ENCODE measurements around the gene MARCHF6.
A peak's percentile ranks its signal among the peaks of the same experiment; 100 is the strongest.

The MARCHF6 gene

GRCh38 chr5:10339958-10340357 is 13.5 kb upstream of the MARCHF6 start:
- TF ChIP-seq SIN3A (IDR thresholded peaks at IDR 0.05; ENCODE audit: borderline replicate concordance, insufficient read depth, low read length) (no peak), POLR2AphosphoS5 (IDR thresholded peaks at IDR 0.05; ENCODE audit: low read depth, low read length) (no peak)

GRCh38 chr5:10343486-10343885 is 10.0 kb upstream of the MARCHF6 start:
- TF ChIP-seq TAF1 (IDR thresholded peaks at IDR 0.05; ENCODE audit: borderline replicate concordance, insufficient read depth, low read length), result no peak
- TF ChIP-seq REST (IDR thresholded peaks at IDR 0.05; ENCODE audit: insufficient read depth in 1 of 2, low read depth in 2 of 2, low read length in 2 of 2), result no peak
- no peak for TF ChIP-seq FOXP2 (optimal IDR thresholded peaks at IDR 0.05; ENCODE audit: borderline replicate concordance, extremely low read depth, extremely low read length, insufficient read depth)
- TF ChIP-seq SIN3A (IDR thresholded peaks at IDR 0.05; ENCODE audit: borderline replicate concordance, insufficient read depth, low read length), result no peak
- no peak for TF ChIP-seq POLR2AphosphoS5 (IDR thresholded peaks at IDR 0.05; ENCODE audit: low read depth, low read length)

- no peak for TF ChIP-seq TAF1 (IDR thresholded peaks at IDR 0.05; ENCODE audit: borderline replicate concordance, insufficient read depth, low read length)
- TF ChIP-seq REST (IDR thresholded peaks at IDR 0.05; ENCODE audit: insufficient read depth in 1 of 2, low read depth in 2 of 2, low read length in 2 of 2), result no peak
- no peak for TF ChIP-seq FOXP2 (optimal IDR thresholded peaks at IDR 0.05; ENCODE audit: borderline replicate concordance, extremely low read depth, extremely low read length, insufficient read depth)
- no peak for TF ChIP-seq POLR2AphosphoS5 (IDR thresholded peaks at IDR 0.05; ENCODE audit: low read depth, low read length)
- TF ChIP-seq SIN3A (IDR thresholded peaks at IDR 0.05; ENCODE audit: borderline replicate concordance, insufficient read depth, low read length), result no peak
These were observed 5.2 kb upstream of the MARCHF6 start for GRCh38 chr5:10348258-10348657.

- TF ChIP-seq POLR2AphosphoS5 (IDR thresholded peaks at IDR 0.05; ENCODE audit: low read depth, low read length), result no peak; the same call in 1 of the 2 replicates
- peak; percentile 30; the same call in 1 of the 2 replicates for TF ChIP-seq SIN3A (IDR thresholded peaks at IDR 0.05; ENCODE audit: borderline replicate concordance, insufficient read depth, low read length)
These were observed 2.1 kb upstream of the MARCHF6 start for GRCh38 chr5:10351199-10351905.

- TF ChIP-seq SIN3A (IDR thresholded peaks at IDR 0.05; ENCODE audit: borderline replicate concordance, insufficient read depth, low read length) (no peak), REST (IDR thresholded peaks at IDR 0.05; ENCODE audit: insufficient read depth in 1 of 2, low read depth in 2 of 2, low read length in 2 of 2) (no peak), TAF1 (IDR thresholded peaks at IDR 0.05; ENCODE audit: borderline replicate concordance, insufficient read depth, low read length) (no peak), POLR2AphosphoS5 (IDR thresholded peaks at IDR 0.05; ENCODE audit: low read depth, low read length) (no peak), FOXP2 (optimal IDR thresholded peaks at IDR 0.05; ENCODE audit: borderline replicate concordance, extremely low read depth, extremely low read length, insufficient read depth) (no peak)
These were observed 1.6 kb upstream of the MARCHF6 start for GRCh38 chr5:10351919-10352318.

GRCh38 chr5:10352430-10353240 is 860 bp upstream of the MARCHF6 start:
- no peak for TF ChIP-seq FOXP2 (optimal IDR thresholded peaks at IDR 0.05; ENCODE audit: borderline replicate concordance, extremely low read depth, extremely low read length, insufficient read depth)
